Ovary (tissue), 9 donors: ENCODE results near the gene CARS2. TPM values are rescaled to one million over a fixed set of nuclear protein-coding genes. Genes with fewer than 3 reads are reported as not detected.

Experiments
- DNase-seq, 5 donors: peaks; one replicate each; pipeline ENCODE4 v3.0.0-alpha.2; 2019 to 2020
- H3K27ac ChIP-seq, 2 donors: fragments of 200-600 bp; one replicate each; pipeline versions ENCODE4 v1.5.1 to v1.8.0; 2019 to 2022
- H3K27me3 ChIP-seq: fragments of 200-600 bp; one replicate; pipeline ENCODE4 v1.8.0; 2022
- H3K36me3 ChIP-seq: fragments of 200-600 bp; sonication (generic); one replicate; pipeline ENCODE4 v1.5.1; 2019
- H3K4me1 ChIP-seq: one replicate; pipeline ENCODE4 v1.8.1; 2013; ENCODE audit warnings: mild to moderate bottlenecking, moderate library complexity; ENCODE audit not compliant: insufficient read depth
- H3K4me3 ChIP-seq: fragments of 200-600 bp; sonication (generic); one replicate; pipeline ENCODE4 v1.5.1; 2017
- H3K9me3 ChIP-seq, 2 donors: fragments of 200-600 bp in 1 of 2; sonication (generic) in 1 of 2; one replicate each; pipeline versions ENCODE4 v1.5.1 to v1.8.1; 2013 to 2019; ENCODE audit warnings: mild to moderate bottlenecking in 1 of 2, moderate library complexity in 1 of 2
- CTCF ChIP-seq, 3 donors: fragments of 450-650 bp in 2 of 3; fragments of 200-600 bp in 1 of 3; IDR thresholded peaks; one replicate each; pipeline versions ENCODE4 v1.5.1 to v1.8.0; 2016 to 2022; ENCODE audit warnings: antibody characterized with exemption in 3 of 3, mild to moderate bottlenecking in 1 of 3
- EP300 ChIP-seq: sonication (generic); formaldehyde crosslinking; IDR thresholded peaks from one replicate; pipeline ENCODE4 v1.6.1; 2017; ENCODE audit warnings: antibody characterized with exemption
- POLR2A ChIP-seq: fragments of 450-650 bp; IDR thresholded peaks from one replicate; pipeline ENCODE4 v1.6.1; 2017; ENCODE audit warnings: antibody characterized with exemption, mild to moderate bottlenecking, moderate library complexity
- WGBS, 3 donors: extraction: QIAGEN DNeasy Blood & Tissue Kit in 1 of 3; methylation state at CpG; one replicate each; pipeline versions ENCODE4 v1.1.5 to v1.1.7; 2013 to 2017; 5-methylcytosine and 5-hydroxymethylcytosine counted together
- intact Hi-C, 4 donors: fragments of 100-400 bp; cut with DNase I; formaldehyde crosslinking; loops; one replicate each; pipeline versions ENCODE4 v1.11.0 to v1.15.1; 2022 to 2023
- polyA plus RNA-seq, 2 donors: library from polyadenylated mRNA; stranded (reverse); fragments of 200-250 nt in 1 of 2; fragments of 350-450 nt in 1 of 2; fragmentation: Illumina TruSeq in 1 of 2; extraction: RNeasy Lipid Tissue Mini Kit (QIAGEN cat#74804) in 1 of 2; gene quantifications; one replicate each; pipeline ENCODE4 v1.2.3, GENCODE V29; 2013 to 2014
- total RNA-seq, 7 donors: library from RNA; depleted of rRNA in 2 of 7; stranded (reverse); fragments of >200 nt in 2 of 7; fragmentation: NEBNext Ultra II Directional in 3 of 7; extraction: Animal tissue kit (Norgen Biotek cat#: 25700) in 3 of 7; gene quantifications; one replicate each; pipeline versions ENCODE4 v1.1.0 to v1.2.4, GENCODE V29; 2016 to 2023
- donor health status: DM: no; HTN: no; CAD: no; lungs with moderate emphysema.
- donor health status: DM: no; HTN: no; CAD: no.
- donor health status: Bipolar disorder and iron deficiency.
- donor health status: DM: yes; HTN: yes; CAD: no.
- donor health status: DM: no; HTN: no; CAD: no.
- donor health status: DM: yes; HTN: yes; CAD: no.

Gene CARS2
- total and polyA plus RNA-seq, 9 donors, result 34.1 to 65.2 (median 44.3) TPM

- WGBS, 3 donors, result 86 to 89% (median 87%) methylated on average over 30 to 40 of the region's 40 CpGs
- Histone ChIP-seq H3K27me3 (no peaks in the 10 kb centered on the region), H3K4me1 (peaks cover 3% of the 10 kb centered on the region), H3K9me3 (no peaks in the 10 kb centered on the region), H3K4me3 (no peak overlapping the region), H3K36me3 (no peaks in the 10 kb centered on the region), H3K27ac (no peak overlapping the region)
- intact Hi-C loops, result loop anchor here in 2 of 4 donors (10.0 kb wide), 2 partner anchors 62 to 272 kb away; partner anchors contain the start of genes ANKRD10 (in 1 of the 2) and CARS2 (in 1 of the 2)
- DNase-seq, result no peak
- TF ChIP-seq CTCF (IDR thresholded peaks at IDR 0.05) (no peak), EP300 (no peak), POLR2A (no peak)
These were observed 63.5 kb downstream of the CARS2 start for GRCh38 chr13:110642291-110642981.

DNA sequence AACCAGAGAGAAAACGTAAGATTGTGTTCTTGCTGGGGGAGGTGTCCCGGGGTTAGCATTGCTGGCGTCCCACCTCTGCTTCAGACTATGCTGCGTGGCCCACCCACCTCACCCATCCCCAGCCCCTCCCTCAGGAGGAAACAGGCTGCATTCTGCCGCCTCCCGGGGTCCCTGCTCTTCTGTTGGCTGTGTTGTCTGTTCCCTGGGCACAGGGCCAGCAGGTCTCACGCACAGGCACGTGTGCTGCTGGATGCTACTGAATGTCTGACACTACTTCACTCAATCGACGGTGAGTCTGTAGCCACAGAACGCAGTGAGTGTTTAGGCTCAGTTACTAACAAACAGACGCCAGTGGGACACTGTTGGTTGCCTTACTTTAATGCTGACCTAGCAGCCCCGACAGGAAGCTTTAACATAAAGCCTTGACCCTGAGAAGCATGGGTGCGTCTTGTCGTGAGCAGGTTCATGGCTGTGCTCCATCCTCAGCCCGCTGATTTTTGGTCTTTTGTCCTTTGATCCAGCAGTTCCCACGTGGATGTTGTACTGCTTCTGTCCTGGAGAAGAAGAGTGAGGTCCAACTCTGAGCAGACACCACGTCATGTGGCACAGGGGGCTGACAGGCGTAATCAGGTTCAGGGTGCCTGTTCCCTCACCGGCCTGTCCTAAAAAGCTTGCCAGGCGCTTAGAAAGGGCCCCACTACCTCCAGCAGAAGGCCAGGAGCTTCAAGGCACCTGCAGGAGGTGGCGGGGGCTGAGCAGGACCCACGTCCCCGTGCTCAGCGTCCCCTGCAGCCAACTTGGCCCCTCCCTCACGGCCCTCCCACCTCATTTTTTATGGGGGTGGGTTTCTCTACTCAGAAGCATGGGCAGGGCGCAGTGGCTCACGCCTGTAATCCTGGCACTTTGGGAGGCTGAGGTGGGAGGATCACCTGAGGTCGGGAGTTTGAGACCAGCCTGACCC is 64.6 kb downstream of the CARS2 start:
- intact Hi-C loops, result loop anchor here in 2 of 4 donors (10.0 kb wide), 2 partner anchors 63 to 273 kb away; partner anchors contain the start of genes ANKRD10 (in 1 of the 2) and CARS2 (in 1 of the 2)
- Histone ChIP-seq H3K4me3 (no peak overlapping the region), H3K4me1 (peaks cover 3% of the 10 kb centered on the region), H3K27ac (peak overlapping the region in 1 of 2 donors; percentile 40), H3K27me3 (no peaks in the 10 kb centered on the region), H3K9me3 (no peaks in the 10 kb centered on the region), H3K36me3 (no peaks in the 10 kb centered on the region)
- peak; percentile 65 to 77 (median 69) for DNase-seq
- TF ChIP-seq CTCF (IDR thresholded peaks at IDR 0.05) (no peak), POLR2A (no peak), EP300 (no peak)
- WGBS, 3 donors, result 50 to 60% (median 53%) methylated on average over 29 of the region's 29 CpGs

DNA sequence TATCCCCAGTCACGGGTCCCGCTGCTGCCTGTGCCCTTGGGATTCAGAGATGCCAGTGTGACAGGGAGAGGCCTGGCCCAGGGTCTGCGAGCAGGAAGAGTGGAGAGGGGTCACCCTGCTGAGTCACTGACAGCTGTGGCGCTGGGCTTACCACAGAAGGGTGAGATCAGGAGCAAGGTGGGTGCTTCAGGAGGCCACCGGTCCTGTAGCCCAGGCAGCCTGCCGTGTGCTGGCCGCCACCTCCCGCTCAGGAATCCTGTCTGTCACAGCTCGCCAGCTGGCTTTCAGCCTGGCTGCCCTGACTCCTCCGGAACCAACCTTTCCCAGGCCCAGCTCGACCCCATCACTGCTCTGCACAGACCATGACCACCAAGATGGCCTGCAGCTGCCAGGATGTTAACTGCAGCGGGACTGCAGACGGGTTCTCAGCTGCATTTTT is 65.3 kb downstream of the CARS2 start:
- H3K27me3 ChIP-seq, result no peaks in the 10 kb centered on the region
- H3K4me3 ChIP-seq, result no peak overlapping the region
- WGBS, 3 donors, result 27 to 33% (median 32%) methylated on average over 13 of the region's 13 CpGs
- H3K4me1 ChIP-seq, result peaks cover 3% of the 10 kb centered on the region
- DNase-seq, result peak; percentile 55 to 75 (median 69)
- intact Hi-C loops, result loop anchor here in 2 of 4 donors (10.0 kb wide), 2 partner anchors 64 to 274 kb away; partner anchors contain the start of genes ANKRD10 (in 1 of the 2) and CARS2 (in 1 of the 2)
- no peaks in the 10 kb centered on the region for H3K36me3 ChIP-seq
- no peak for TF ChIP-seq EP300
- no peak for TF ChIP-seq POLR2A
- TF ChIP-seq CTCF (IDR thresholded peaks at IDR 0.05), result no peak
- H3K9me3 ChIP-seq, result no peaks in the 10 kb centered on the region
- peak overlapping the region in 1 of 2 donors; percentile 40 for H3K27ac ChIP-seq

DNA sequence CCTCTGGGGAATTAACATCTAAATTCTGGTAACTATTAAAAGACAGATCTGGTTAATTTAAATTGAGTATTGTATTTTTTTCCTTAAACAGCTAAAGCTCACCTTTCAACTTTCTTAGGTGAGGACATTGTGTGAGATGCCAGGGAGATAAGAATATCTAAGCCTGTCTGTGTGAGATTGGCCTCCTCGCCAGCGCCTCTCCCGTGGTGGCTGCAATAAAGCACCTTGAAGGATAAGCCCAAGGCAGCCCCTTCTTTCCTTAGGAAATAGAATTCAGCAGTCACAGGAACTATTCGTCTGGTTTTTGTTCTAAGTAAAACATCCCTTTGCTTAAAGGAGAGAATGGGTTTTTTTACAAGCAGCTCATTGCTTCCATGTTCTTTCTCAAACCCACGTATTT is 66.0 kb downstream of the CARS2 start:
- DNase-seq, result no peak
- 72 to 75% (median 74%) methylated on average over 5 of the region's 5 CpGs for WGBS, 3 donors
- Histone ChIP-seq H3K4me3 (no peak overlapping the region), H3K36me3 (no peaks in the 10 kb centered on the region), H3K27me3 (no peaks in the 10 kb centered on the region), H3K27ac (no peak overlapping the region), H3K4me1 (peaks cover 3% of the 10 kb centered on the region), H3K9me3 (no peaks in the 10 kb centered on the region)
- intact Hi-C loops, result loop anchor here in 3 of 4 donors (10.0 kb wide), 2 partner anchors 65 to 275 kb away; partner anchors contain the start of genes CARS2 (in 2 of the 3) and ANKRD10 (in 1 of the 3)
- TF ChIP-seq POLR2A (no peak), CTCF (IDR thresholded peaks at IDR 0.05) (no peak), EP300 (no peak)
